ENCODE data around the gene GNG12. TPM values are rescaled to one million over a fixed set of nuclear protein-coding genes. Genes with fewer than 3 reads are reported as not detected.
A peak's percentile ranks its signal among the peaks of the same experiment; 100 is the strongest.

GNG12 gene
- total RNA-seq, 1 donor from 2014 or later = 18.5 TPM

DNA sequence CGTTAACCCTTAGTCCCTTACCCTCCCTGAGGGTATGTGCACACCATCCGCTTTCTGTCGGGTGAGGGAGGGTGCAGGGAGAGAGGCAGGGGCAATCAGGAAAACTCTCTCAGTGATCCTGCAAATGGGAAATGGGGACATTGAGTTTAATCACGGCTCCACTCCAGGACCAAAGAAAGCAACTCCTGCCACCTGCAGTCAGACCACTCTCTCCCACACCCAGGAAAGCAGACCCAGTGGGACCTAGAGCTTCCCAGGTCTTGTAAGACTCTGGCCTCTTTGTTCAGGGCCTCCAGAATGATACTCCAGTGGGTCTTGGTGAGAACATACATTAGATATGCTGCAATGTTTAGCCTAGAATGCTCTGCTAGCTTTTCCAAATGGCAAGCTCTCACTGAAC is 71.5 kb downstream of the GNG12 start:
- Mint-ChIP-seq H3K36me3 (ENCODE audit: low read depth) (no peaks in the 10 kb centered on the region), H3K27me3 (ENCODE audit: low read depth) (no peaks in the 10 kb centered on the region), H3K4me3 (no peak overlapping the region), H3K4me1 (peaks cover 9% of the 10 kb centered on the region), H3K27ac (ENCODE audit: unreplicated experiment) (no peak overlapping the region), H3K9me3 (no peaks in the 10 kb centered on the region)
- no peak for DNase-seq (ENCODE audit: low read depth, low spot score)
- TF ChIP-seq, protein P1, sequence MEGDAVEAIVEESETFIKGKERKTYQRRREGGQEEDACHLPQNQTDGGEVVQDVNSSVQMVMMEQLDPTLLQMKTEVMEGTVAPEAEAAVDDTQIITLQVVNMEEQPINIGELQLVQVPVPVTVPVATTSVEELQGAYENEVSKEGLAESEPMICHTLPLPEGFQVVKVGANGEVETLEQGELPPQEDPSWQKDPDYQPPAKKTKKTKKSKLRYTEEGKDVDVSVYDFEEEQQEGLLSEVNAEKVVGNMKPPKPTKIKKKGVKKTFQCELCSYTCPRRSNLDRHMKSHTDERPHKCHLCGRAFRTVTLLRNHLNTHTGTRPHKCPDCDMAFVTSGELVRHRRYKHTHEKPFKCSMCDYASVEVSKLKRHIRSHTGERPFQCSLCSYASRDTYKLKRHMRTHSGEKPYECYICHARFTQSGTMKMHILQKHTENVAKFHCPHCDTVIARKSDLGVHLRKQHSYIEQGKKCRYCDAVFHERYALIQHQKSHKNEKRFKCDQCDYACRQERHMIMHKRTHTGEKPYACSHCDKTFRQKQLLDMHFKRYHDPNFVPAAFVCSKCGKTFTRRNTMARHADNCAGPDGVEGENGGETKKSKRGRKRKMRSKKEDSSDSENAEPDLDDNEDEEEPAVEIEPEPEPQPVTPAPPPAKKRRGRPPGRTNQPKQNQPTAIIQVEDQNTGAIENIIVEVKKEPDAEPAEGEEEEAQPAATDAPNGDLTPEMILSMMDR (conservative IDR thresholded peaks at IDR 0.05) = no peak

DNA sequence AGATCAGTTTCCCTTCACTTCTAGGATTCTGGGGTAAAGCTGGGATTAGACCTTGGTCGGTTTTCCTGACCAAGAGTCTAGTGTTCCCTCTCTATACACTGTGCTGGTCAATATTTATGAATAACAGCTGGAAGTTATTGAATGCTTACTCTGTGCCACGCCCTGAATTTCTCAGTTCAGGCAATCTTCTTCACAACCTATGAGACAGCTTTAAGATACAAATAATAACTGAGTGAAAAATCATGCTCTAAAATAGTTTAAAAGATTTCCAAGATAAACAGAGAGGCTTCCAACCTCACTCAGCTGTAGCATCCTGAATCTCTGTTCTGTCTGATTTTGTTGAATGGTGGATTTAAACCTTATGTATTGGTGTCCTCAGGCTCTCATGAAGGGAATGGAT is 72.2 kb downstream of the GNG12 start:
- no peak overlapping the region for H3K27ac Mint-ChIP-seq (ENCODE audit: unreplicated experiment)

DNA sequence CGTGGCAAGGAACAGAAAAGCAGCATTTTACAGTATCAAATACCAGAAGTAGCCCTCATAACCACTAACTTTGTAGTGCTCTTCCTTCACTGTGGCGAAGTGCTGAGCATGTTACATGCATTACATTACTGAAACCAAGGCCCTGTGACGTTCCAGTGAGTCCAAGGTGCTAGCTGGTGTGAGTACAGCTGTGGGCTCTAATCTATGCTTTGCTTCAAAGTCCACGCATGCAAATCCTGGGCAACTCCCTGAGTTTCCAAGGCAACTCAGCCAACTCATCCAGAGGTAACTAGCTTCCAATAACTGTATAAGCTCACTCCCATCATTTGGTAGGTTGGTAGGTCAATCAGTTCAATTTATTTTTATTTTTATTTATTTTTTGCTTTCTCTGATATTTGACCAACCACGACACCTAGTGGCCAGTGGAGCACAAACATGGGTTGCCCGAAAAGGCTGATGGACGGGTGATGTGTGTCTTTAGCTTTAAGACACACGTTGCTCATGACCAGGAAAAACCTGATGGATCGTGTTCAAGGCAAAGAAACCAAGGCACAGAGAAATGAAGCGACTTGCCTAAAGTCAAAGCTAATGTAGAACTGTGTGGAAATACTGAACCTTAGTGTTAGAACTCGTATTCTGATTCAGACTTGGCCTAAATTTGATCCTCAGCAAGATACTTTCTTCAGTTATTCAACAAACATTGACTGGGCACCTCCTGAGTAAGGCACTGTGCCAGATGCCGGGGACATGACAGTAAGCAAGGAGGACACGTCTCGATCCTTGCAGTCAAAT is 73.0 kb downstream of the GNG12 start:
- Mint-ChIP-seq H3K27ac (ENCODE audit: unreplicated experiment) (no peak overlapping the region), H3K4me3 (no peak overlapping the region), H3K9me3 (no peaks in the 10 kb centered on the region), H3K4me1 (no peaks in the 10 kb centered on the region), H3K27me3 (ENCODE audit: low read depth) (no peaks in the 10 kb centered on the region), H3K36me3 (ENCODE audit: low read depth) (no peaks in the 10 kb centered on the region)
- peak; percentile 62 for DNase-seq (ENCODE audit: low read depth, low spot score)
- TF ChIP-seq, protein P1 (conservative IDR thresholded peaks at IDR 0.05) = peak; percentile 98

More for the DNA sequence above, 72.2 kb downstream of the GNG12 start:
- no peaks in the 10 kb centered on the region for H3K9me3 Mint-ChIP-seq
- no peaks in the 10 kb centered on the region for H3K27me3 Mint-ChIP-seq (ENCODE audit: low read depth)
- H3K4me3 Mint-ChIP-seq = no peak overlapping the region
- peaks cover 3% of the 10 kb centered on the region for H3K4me1 Mint-ChIP-seq
- TF ChIP-seq, protein P1 (conservative IDR thresholded peaks at IDR 0.05) = no peak
- no peaks in the 10 kb centered on the region for H3K36me3 Mint-ChIP-seq (ENCODE audit: low read depth)
- no peak for DNase-seq (ENCODE audit: low read depth, low spot score)

DNA sequence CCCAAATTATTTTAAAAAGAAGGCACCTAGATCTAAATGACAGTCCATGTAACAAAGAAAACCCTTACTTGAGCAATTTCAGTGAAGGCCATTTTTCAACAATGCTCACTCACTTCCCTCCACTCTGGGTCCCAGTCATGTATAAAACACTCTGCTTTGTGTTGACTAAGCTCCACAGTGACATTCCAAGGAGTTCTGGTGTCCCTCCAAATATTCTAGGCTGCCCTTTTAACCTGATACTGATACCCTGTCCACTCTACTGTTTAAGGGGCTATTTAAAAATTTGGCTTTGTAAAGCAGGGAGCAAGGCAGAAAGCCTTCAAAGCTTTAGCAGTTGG is 73.6 kb downstream of the GNG12 start:
- no peaks in the 10 kb centered on the region for H3K9me3 Mint-ChIP-seq
- no peak overlapping the region for H3K27ac Mint-ChIP-seq (ENCODE audit: unreplicated experiment)
- H3K36me3 Mint-ChIP-seq (ENCODE audit: low read depth) = no peaks in the 10 kb centered on the region

DNA sequence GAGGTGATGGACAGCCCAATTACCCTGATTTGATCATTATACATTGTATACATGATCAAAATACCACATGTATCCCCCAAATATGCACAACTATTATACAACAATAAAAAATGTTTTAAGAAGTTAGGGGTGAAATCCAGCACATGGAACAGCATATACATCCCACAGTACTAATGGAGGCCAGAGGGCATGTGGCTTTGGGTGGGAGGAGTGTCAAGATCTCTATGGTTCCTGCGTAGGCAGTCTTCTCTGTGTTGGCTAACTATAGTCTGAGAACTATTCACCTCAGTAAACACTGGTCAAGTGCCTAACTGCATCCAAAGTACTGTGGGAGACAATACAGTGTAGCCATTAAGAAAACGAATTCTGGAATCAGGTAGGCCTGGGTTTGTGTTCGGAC is 74.2 kb downstream of the GNG12 start:
- H3K27me3 Mint-ChIP-seq (ENCODE audit: low read depth) = no peaks in the 10 kb centered on the region
- TF ChIP-seq, protein P1 (conservative IDR thresholded peaks at IDR 0.05) = no peak
- H3K4me1 Mint-ChIP-seq = no peaks in the 10 kb centered on the region
- no peaks in the 10 kb centered on the region for H3K9me3 Mint-ChIP-seq
- no peak for DNase-seq (ENCODE audit: low read depth, low spot score)
- no peak overlapping the region for H3K27ac Mint-ChIP-seq (ENCODE audit: unreplicated experiment)
- no peak overlapping the region for H3K4me3 Mint-ChIP-seq
- H3K36me3 Mint-ChIP-seq (ENCODE audit: low read depth) = no peaks in the 10 kb centered on the region

More for the DNA sequence above, 73.6 kb downstream of the GNG12 start:
- Mint-ChIP-seq H3K27me3 (ENCODE audit: low read depth) (no peaks in the 10 kb centered on the region), H3K4me1 (no peaks in the 10 kb centered on the region), H3K4me3 (no peak overlapping the region)
- DNase-seq (ENCODE audit: low read depth, low spot score) = no peak
- TF ChIP-seq, protein P1 (conservative IDR thresholded peaks at IDR 0.05) = no peak

Data from neural crest cell (in vitro differentiated cells).